Activated CD8-positive, alpha-beta T cell treated with anti-CD3 and anti-CD28 coated beads for 36 hours (primary cell): Measurements from ENCODE around the gene ZNF470. TPM values are rescaled to one million over a fixed set of nuclear protein-coding genes. Genes with fewer than 3 reads are reported as not detected.

Experiments
- ATAC-seq: fragments of 200-7000 bp; cut with Tn5 transposase; one replicate; pipeline ENCODE4 v1.10.0; 2021; ENCODE audit warnings: mild to moderate bottlenecking, moderate library complexity
- CTCF ChIA-PET: fragments of 350-600 bp; sonication (Branson Sonifier 250); formaldehyde crosslinking; loops from one replicate; lab custom pipeline; 2021; ENCODE audit warnings: antibody characterized with exemption; lab: Charles Lee
- POLR2A ChIA-PET: fragments of 350-600 bp; sonication (Branson Sonifier 250); formaldehyde crosslinking; loops from one replicate; lab custom pipeline; 2021; ENCODE audit warnings: antibody characterized with exemption; lab: Charles Lee
- DNase-seq: peaks from one replicate; pipeline ENCODE4 v3.0.0-alpha.2; 2020
- H3K27ac Mint-ChIP-seq: one replicate; pipeline ENCODE4 v1.8.0; 2021; ENCODE audit warnings: mild to moderate bottlenecking, mixed read lengths
- H3K27me3 Mint-ChIP-seq: one replicate; pipeline ENCODE4 v1.8.0; 2021; ENCODE audit warnings: mixed read lengths
- H3K36me3 Mint-ChIP-seq: one replicate; pipeline ENCODE4 v1.8.0; 2021; ENCODE audit warnings: low read depth, mixed read lengths
- H3K4me1 Mint-ChIP-seq: one replicate; pipeline ENCODE4 v1.8.0; 2021; ENCODE audit warnings: low read depth, mixed read lengths
- H3K4me3 Mint-ChIP-seq: one replicate; pipeline ENCODE4 v1.8.0; 2021; ENCODE audit warnings: mild to moderate bottlenecking, moderate library complexity, mixed read lengths
- H3K9me3 Mint-ChIP-seq: one replicate; pipeline ENCODE4 v1.8.0; 2021; ENCODE audit warnings: mixed read lengths
- CTCF ChIP-seq: fragments of 200-600 bp; IDR thresholded peaks from one replicate; pipeline ENCODE4 v1.8.0; 2022; ENCODE audit warnings: antibody characterized with exemption, mild to moderate bottlenecking
- intact Hi-C: fragments of 100-400 bp; cut with micrococcal nuclease; formaldehyde crosslinking; loops from one replicate; pipeline ENCODE4 v1.10.0; 2022
- total RNA-seq, 2 experiments: library from RNA; stranded (reverse); gene quantifications; one replicate each; pipeline ENCODE4 v1.2.3, GENCODE V29; 2021

The ZNF470 gene
- total RNA-seq, 2 experiments from 2014 or later, result 6.7 to 7.2 TPM

- Mint-ChIP-seq H3K4me3 (peak within 1 kb of the TSS; percentile 83), H3K27ac (peak within 1 kb of the TSS; percentile 94), H3K27me3 (no peaks in the 10 kb centered on the region), H3K4me1 (peaks cover 19% of the 10 kb centered on the region), H3K9me3 (peaks cover 51% of the 10 kb centered on the region), H3K36me3 (peaks cover 54% of the 10 kb centered on the region)
- TF ChIP-seq CTCF, result no peak
- ChIA-PET POLR2A (no interaction called here), CTCF (no interaction called here)
- DNase-seq, result peak; percentile 76
- peak; percentile 75 for ATAC-seq
- intact Hi-C loops, result no loop called here
Measured at GRCh38 chr19:56538761-56539263, 28.5 kb upstream of the ZNF470 start, which contains the start of gene ZFP28. TSS of gene ZFP28 (plus strand) at chr19:56538948. CDS start at chr19:56539019, 71 bp downstream.

- peaks cover 54% of the 10 kb centered on the region for H3K9me3 Mint-ChIP-seq
- ChIA-PET POLR2A (no interaction called here), CTCF (no interaction called here)
- H3K27ac Mint-ChIP-seq, result no peak overlapping the region
- no peak overlapping the region for H3K4me3 Mint-ChIP-seq
- H3K27me3 Mint-ChIP-seq, result no peaks in the 10 kb centered on the region
- TF ChIP-seq CTCF, result no peak
- intact Hi-C loops, result loop anchor here (10.0 kb wide), 1 partner anchor 149 kb away; the partner anchor contains the start of gene ZNF582
- no peak for DNase-seq
- peaks cover 11% of the 10 kb centered on the region for H3K4me1 Mint-ChIP-seq
- no peak for ATAC-seq
- peaks cover 81% of the 10 kb centered on the region for H3K36me3 Mint-ChIP-seq
Measured at GRCh38 chr19:56543776-56544175, 23.5 kb upstream of the ZNF470 start.

- no peak for TF ChIP-seq CTCF
- peaks cover 81% of the 10 kb centered on the region for H3K36me3 Mint-ChIP-seq
- DNase-seq (no peak), ATAC-seq (no peak)
- intact Hi-C loops, result loop anchor here (10.0 kb wide), 1 partner anchor 153 kb away; the partner anchor contains the start of gene ZNF582
- peaks cover 53% of the 10 kb centered on the region for H3K9me3 Mint-ChIP-seq
- H3K27ac Mint-ChIP-seq, result no peak overlapping the region
- no peaks in the 10 kb centered on the region for H3K27me3 Mint-ChIP-seq
- CTCF ChIA-PET, result no interaction called here
- POLR2A ChIA-PET, result no interaction called here
- H3K4me1 Mint-ChIP-seq, result no peaks in the 10 kb centered on the region
- H3K4me3 Mint-ChIP-seq, result no peak overlapping the region
Measured at GRCh38 chr19:56547535-56547934, 19.7 kb upstream of the ZNF470 start.

- peaks cover 61% of the 10 kb centered on the region for H3K9me3 Mint-ChIP-seq
- TF ChIP-seq CTCF, result no peak
- ChIA-PET POLR2A (no interaction called here), CTCF (no interaction called here)
- H3K4me3 Mint-ChIP-seq, result no peak overlapping the region
- no peaks in the 10 kb centered on the region for H3K27me3 Mint-ChIP-seq
- DNase-seq (no peak), ATAC-seq (no peak)
- H3K27ac Mint-ChIP-seq, result no peak overlapping the region
- no peaks in the 10 kb centered on the region for H3K4me1 Mint-ChIP-seq
- peaks cover 58% of the 10 kb centered on the region for H3K36me3 Mint-ChIP-seq
- intact Hi-C loops, result no loop called here
Measured at GRCh38 chr19:56554272-56554869, 12.9 kb upstream of the ZNF470 start.

- ChIA-PET POLR2A (no interaction called here), CTCF (no interaction called here)
- Mint-ChIP-seq H3K4me1 (peaks cover 8% of the 10 kb centered on the region), H3K27ac (no peak overlapping the region), H3K27me3 (no peaks in the 10 kb centered on the region), H3K9me3 (peaks cover 78% of the 10 kb centered on the region), H3K36me3 (peaks cover 56% of the 10 kb centered on the region), H3K4me3 (no peak overlapping the region)
- DNase-seq (no peak), ATAC-seq (no peak)
- no peak for TF ChIP-seq CTCF
- intact Hi-C loops, result no loop called here
Measured at GRCh38 chr19:56562766-56563165, 4.5 kb upstream of the ZNF470 start.
